GM19351 (cell line): ENCODE measurements around the gene HARBI1.
"Not testable (repeated sequence)": the region's sequence is repeated elsewhere in the genome, so short reads cannot be mapped to it uniquely, and the experiment has no call there.

ENCODE experiments used
- ATAC-seq: cut with Tn5 transposase; IDR thresholded peaks from one replicate; pipeline ENCODE4 v1.9.1; 2021; ENCODE audit warnings: mild to moderate bottlenecking, moderate library complexity; ENCODE audit not compliant: unreplicated experiment

The HARBI1 gene

DNA sequence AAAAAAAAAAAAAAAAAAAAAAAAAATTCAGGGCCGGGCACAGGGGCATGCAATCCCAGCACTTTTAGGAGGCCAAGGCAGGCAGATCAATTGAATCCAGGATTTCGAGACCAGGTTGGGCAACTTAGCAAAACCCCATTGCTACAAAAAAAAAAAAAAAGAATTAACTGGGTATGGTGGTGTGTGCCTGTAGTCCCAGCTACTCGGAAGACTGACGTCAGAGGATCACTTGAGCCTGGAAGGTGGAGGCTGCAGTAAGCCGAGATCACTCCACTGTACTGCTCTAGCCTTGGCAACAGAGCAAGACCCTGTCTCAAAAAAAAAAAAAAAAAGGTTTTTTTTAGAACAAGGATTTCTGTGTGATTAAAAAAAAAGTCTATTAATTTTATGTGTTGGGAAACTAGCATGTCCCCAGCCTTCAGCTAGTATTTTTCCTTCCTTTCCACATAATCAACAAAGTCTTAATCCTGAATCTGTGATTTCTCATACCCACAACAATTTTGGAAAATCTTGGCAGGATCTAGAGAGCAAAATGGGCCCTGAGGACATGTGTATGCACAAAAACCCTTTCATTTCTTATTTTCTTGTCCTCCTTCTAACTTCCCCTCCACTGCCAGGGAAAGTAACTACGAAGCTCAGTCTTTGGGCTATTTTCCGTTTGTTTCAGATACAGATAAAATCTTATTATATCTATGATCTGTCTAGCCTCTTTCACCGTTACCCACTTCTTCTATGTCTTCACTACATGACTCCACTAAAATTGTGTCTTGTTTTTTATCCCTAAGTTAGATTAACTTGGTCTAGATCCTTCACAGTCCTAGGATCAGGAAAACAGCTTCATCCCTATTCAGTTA is 17.5 kb downstream of the HARBI1 start:
- ATAC-seq: no peak

DNA sequence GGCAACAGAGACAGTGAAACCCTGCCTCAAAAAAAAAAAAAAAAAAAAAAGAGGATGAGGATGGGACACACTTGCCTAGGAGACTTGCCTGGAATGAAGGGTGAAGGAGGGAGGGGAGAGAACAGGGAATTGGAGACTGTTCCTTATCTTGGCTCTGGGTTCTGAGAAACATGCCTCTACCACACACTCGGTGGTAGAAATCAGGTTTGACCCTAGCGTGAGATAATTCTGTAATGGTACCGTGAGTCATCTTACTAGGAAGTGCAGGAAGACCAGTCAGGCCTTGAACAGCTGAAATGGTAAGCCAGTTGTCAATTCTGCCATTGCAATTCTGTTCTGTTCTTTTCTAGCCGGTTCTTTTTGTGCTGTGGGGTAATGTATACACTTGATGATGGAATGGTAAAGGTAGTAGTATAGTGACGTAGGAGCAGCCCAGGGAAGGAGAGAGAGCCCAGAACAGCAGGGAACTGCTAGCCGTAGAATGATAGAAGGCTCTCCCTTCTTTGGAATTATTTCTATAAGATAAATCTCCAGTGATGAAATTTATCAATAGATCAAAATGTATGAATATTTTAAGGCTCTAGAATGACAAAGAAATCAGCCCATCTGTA is 19.3 kb downstream of the HARBI1 start:
- ATAC-seq: no peak

DNA sequence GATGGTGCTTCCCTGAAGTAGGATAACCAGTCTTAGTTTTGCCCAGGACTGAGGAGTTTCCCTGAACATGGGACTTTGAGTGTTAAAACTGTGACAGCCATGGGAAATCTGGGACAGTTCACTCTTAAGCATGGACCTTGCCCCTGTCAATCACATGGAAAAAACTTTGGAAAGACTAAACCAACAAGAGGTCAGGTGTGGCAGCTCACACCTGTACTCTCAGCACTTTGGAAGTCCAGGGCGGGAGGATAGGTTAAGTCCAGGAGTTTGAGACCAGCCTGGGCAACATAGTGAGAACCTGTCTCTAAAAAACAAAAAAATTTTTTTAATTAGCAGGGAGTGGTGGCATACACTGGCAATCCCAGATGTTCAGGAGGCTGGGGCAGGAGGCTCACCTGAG is 19.9 kb downstream of the HARBI1 start:
- ATAC-seq: no peak

DNA sequence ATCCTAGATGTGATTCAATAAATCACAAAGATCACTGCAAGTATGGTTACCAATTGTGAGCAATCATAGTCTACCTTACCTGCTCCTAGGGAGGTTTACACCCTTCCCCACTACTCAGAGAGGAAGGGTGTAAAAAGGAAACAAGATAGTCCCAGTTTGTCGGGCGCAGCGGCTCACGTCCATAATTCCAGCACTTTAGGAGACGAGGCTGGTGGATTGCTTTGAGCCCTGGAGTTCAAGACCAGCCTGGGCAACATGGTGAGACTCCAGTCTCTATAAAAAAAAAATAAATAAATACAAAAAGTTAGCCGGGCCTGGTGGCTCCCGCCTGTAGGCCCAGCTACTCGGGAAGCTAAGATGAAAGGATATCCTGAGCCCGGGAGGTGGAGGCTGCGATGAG is 22.2 kb downstream of the HARBI1 start:
- ATAC-seq: no peak

DNA sequence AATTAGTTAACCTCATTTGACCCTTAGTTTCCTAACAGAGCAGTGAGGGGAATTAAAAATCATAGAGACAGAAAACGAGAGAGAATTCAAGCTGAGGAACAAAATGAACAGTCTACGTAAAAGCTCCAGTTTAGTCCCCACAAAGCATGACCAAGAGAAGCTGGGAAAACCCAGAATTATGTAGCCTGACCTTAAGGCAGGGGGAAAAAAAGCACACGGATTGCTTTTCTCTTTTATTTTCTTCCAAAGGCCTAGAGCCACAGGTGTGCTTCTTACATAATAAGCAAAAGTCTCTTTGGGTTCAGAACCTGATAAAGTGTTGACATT is 22.7 kb downstream of the HARBI1 start:
- no peak for ATAC-seq

- peak; percentile 84 for ATAC-seq
Observed at GRCh38 chr11:46593550-46594373, 23.3 kb downstream of the HARBI1 start, which contains the start of gene AMBRA1. AMBRA1 (minus strand) TSS chr11:46594023; CDS start chr11:46548380, 45,643 bp downstream.

DNA sequence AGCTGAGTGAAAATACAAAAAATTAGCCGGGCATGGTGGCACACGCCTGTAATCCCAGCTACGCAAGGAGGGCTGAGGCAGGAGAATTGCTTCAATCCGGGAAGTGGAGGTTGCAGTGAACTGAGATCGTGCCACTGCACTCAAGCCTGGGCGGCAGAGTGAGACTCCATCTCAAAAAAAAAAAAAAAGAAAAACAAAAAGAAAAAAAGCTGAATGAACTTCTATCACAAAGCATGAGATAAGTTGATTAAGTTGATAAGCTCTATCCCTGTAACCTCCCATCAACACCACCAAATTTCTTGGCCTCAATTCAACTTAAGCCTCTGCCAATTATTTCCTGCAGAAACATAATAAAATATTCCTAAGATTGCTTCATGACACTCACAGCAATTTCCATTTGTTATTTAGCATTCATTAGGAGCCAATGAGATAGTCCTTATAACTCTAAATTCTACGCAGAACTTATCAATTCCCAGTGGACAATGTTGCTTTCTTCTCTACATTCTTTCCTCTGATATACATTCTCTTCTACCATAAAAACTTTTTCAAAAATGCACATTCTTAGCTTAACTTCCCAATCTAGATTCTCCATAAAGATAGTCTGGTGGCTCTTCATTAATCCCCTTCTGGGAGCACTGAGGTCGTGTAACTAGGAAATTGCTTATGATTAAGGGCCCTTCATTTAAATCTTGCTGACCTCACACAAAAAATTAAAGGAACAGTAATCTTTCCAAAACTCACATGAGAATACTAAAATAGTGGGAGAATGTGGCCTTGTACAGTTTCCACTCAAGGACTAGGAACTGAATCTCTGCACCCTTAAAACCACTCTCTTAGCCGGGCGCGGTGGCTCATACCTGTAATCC is 26.1 kb downstream of the HARBI1 start:
- no peak for ATAC-seq

DNA sequence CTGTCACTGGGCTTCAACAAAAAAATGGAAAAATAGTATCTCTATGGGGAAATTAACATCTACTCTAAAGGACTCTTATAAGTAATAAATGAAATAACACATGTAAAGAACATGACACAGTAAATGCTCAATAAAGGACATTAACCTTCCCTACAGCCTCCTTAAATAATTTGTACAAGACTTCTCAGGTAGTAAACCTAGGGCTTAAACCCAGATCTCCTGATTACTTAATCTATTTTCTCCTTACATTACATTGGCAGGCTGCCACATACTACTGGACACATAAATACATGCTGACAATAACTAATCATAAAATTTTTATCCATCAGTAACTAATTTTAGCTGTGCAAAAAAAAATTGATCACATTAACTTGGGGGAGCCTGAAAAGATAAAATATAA is 28.1 kb downstream of the HARBI1 start:
- ATAC-seq: no peak

- no peak for ATAC-seq
Observed at GRCh38 chr11:46588131-46588530, 28.9 kb downstream of the HARBI1 start.

DNA sequence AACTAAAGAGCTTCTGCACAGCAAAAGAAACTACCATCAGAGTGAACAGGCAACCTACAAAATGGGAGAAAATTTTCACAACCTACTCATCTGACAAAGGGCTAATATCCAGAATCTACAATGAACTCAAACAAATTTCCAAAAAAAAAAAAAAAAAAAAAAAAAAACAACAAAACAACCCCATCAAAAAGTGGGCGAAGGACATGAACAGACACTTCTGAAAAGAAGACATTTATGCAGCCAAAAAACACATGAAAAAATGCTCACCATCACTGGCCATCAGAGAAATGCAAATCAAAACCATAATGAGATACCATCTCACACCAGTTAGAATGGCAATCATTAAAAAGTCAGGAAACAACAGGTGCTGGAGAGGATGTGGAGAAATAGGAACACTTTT is 33.5 kb downstream of the HARBI1 start:
- ATAC-seq: not testable (repeated sequence)

DNA sequence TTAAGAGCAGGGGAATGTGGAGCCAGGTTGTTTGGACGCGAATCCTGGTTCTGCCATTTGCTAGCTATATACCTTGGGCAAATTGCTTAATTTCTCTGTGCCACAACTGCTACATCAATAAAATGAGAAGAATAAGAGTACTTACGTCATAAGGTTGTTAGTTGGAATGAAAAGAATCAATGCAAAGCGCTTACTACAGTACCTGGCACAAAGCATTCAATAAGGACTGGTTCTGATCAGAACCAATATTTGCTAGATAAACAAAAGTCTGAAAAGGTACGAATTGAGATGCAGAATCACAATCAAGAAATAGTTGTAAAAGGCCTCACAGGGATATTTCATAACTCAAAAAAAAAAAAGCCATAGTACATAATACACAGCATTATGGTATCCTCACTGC is 34.4 kb downstream of the HARBI1 start:
- ATAC-seq: no peak

GRCh38 chr11:46577058-46577457 is 40.0 kb downstream of the HARBI1 start:
- no peak for ATAC-seq

- no peak for ATAC-seq
Observed at GRCh38 chr11:46574656-46575055, 42.4 kb downstream of the HARBI1 start.

- ATAC-seq: no peak
Observed at GRCh38 chr11:46570790-46571398, 46.1 kb downstream of the HARBI1 start.

GRCh38 chr11:46565232-46565840 is 51.7 kb downstream of the HARBI1 start:
- no peak for ATAC-seq

- ATAC-seq: no peak
Observed at GRCh38 chr11:46564459-46564858, 52.6 kb downstream of the HARBI1 start.

GRCh38 chr11:46562527-46562926 is 54.5 kb downstream of the HARBI1 start:
- ATAC-seq: no peak

DNA sequence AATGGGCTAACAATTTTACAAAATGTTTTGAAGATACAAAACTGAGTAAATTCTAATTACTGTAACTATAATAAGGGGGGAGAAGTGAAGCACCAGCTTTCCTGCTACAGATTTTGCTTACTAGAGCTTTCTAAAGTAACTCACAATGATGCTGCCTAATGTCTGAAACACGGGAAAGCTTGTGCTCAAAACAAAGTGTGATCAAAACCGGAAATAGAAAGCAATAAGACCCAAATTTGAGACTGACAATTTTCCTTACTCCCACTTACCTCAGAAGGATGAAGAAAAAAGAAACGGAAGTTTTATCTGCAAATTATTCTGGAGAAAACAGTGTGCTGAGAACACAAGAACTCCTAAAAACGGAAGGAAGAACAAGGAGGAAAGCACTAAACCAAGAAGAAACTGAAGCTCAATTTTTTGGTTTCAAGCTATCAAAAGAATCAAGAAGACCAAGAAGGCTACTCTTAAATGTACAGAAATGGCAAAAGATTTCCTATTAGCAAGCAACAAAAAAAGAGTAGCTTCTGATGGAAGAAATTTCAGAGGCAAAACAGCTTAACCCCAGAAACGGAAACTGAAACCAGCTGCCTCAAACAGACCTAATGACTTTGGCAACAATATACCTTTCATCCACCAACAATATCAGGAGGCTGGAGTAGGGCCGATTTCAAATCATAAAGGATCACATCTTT is 56.6 kb downstream of the HARBI1 start:
- ATAC-seq: no peak

DNA sequence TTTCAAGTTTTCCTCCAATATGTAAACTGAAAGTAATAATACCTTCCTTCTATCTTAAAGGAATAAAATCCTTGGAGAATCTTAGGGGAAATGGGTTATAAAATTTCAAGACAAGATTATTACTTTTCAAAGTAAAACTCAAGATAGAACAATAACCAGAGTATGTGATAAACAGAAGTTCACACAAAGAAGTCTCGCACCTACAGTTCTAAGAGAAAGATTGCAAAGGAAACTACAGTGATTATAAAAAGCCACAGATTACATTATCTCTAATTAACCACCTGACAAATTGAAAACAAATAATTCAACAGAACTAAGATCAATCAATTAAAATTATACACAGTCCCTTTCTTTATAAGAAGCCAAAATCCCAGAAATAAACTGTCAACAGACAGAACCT is 57.2 kb downstream of the HARBI1 start:
- no peak for ATAC-seq
